Activated CD8-positive, alpha-beta memory T cell treated with anti-CD3 and anti-CD28 coated beads, Interleukin-2, amount 50 U/mL, for 48 hours (primary cell): ENCODE results near the gene GHR.

ENCODE experiments used
- DNase-seq: peaks from one replicate; pipeline ENCODE4 v3.0.0-alpha.2; 2020

The GHR gene

GRCh38 chr5:42423285-42424165 lies at the start of gene GHR:
Gene GHR (plus strand): TSS chr5:42423439. CDS start chr5:42565875, 142,436 bp downstream.
- peak; percentile 56 for DNase-seq

- no peak for DNase-seq
These were observed 48.5 kb upstream of the GHR start for GRCh38 chr5:42374679-42375273.

GRCh38 chr5:42377496-42377895 lies 45.7 kb upstream of the GHR start:
- DNase-seq: no peak

- DNase-seq: no peak
These were observed 41.3 kb upstream of the GHR start for GRCh38 chr5:42381973-42382372.

GRCh38 chr5:42387563-42387962 lies 35.7 kb upstream of the GHR start:
- no peak for DNase-seq

GRCh38 chr5:42390115-42390514 lies 33.1 kb upstream of the GHR start:
- DNase-seq: no peak

- no peak for DNase-seq
These were observed 30.3 kb upstream of the GHR start for GRCh38 chr5:42392917-42393316.

- DNase-seq: no peak
These were observed 27.1 kb upstream of the GHR start for GRCh38 chr5:42396111-42396510.

GRCh38 chr5:42397267-42397666 lies 26.0 kb upstream of the GHR start:
- DNase-seq: no peak

GRCh38 chr5:42399702-42400101 lies 23.5 kb upstream of the GHR start:
- DNase-seq: no peak

- DNase-seq: no peak
These were observed 22.8 kb upstream of the GHR start for GRCh38 chr5:42400474-42400873.

- DNase-seq: no peak
These were observed 20.0 kb upstream of the GHR start for GRCh38 chr5:42403236-42403635.

GRCh38 chr5:42404366-42404765 lies 18.9 kb upstream of the GHR start:
- no peak for DNase-seq

- DNase-seq: no peak
These were observed 3.9 kb upstream of the GHR start for GRCh38 chr5:42419294-42419693.

GRCh38 chr5:42422656-42423280 lies 471 bp upstream of the GHR start:
- no peak for DNase-seq

- DNase-seq: no peak
These were observed 2.8 kb downstream of the GHR start for GRCh38 chr5:42426016-42426415.

- DNase-seq: no peak
These were observed 6.5 kb downstream of the GHR start for GRCh38 chr5:42429694-42430093.

- no peak for DNase-seq
These were observed 10.9 kb downstream of the GHR start for GRCh38 chr5:42434047-42434724.

- DNase-seq: no peak
These were observed 12.8 kb downstream of the GHR start for GRCh38 chr5:42436051-42436450.

GRCh38 chr5:42454216-42454995 lies 31.2 kb downstream of the GHR start:
- no peak for DNase-seq

GRCh38 chr5:42461033-42461432 lies 37.8 kb downstream of the GHR start:
- no peak for DNase-seq

GRCh38 chr5:42461507-42461906 lies 38.3 kb downstream of the GHR start:
- DNase-seq: no peak

- DNase-seq: no peak
These were observed 38.8 kb downstream of the GHR start for GRCh38 chr5:42462083-42462482.
